ENCODE data around the gene ZNF3.

DNA sequence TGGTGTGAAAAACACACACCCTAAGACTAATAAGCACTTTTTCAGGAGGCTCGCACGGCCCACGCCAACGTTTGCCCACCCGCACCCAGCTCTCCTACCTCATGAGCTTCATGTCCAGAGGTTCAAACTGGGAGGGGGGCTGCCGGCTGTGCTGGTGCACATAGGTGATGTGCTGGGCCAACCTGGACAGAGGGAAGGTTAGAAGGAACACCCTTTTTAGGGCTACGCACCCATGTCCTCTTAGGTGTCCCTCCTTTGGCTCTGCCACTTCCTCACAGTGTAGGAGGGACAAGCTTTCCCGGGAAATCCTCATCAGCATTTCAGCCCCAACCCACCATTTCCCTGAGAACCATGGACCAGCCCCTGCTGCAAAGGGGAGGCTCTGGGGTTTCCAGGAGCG lies 13.8 kb upstream of the ZNF3 start:
- no peak for TF ChIP-seq SUZ12 (IDR thresholded peaks at IDR 0.05)
- no peak for TF ChIP-seq FOXM1 (IDR thresholded peaks at IDR 0.05; ENCODE audit: borderline replicate concordance)
- TF ChIP-seq FOXK2 (IDR thresholded peaks at IDR 0.05), result no peak
